HFF-Myc (cell line): ENCODE measurements around the gene MAPK12.
A peak's percentile ranks its signal among the peaks of the same experiment; 100 is the strongest.

Source experiments
- DNase-seq: peaks from one replicate; pipeline ENCODE4 v3.0.0-alpha.2; 2011; ENCODE audit warnings: low read depth; ENCODE audit errors: extremely low read depth
- H3K4me3 ChIP-seq: replicated peaks from 2 replicates; pipeline ENCODE4 v1.5.1; 2011; ENCODE audit warnings: low read depth, mild to moderate bottlenecking, control low read depth, low read length
- CTCF ChIP-seq: IDR thresholded peaks from 2 replicates; pipeline ENCODE4 v1.5.1; 2012; ENCODE audit warnings: mild to moderate bottlenecking, low read depth, low read length, control low read depth; ENCODE audit errors: missing control alignments

The MAPK12 gene

GRCh38 chr22:50270666-50271394 lies 9.3 kb upstream of the MAPK12 start:
- no peak for DNase-seq
- no peak for TF ChIP-seq CTCF
- H3K4me3 ChIP-seq, result peak overlapping the region; percentile 43

- no peak for DNase-seq
- no peak for TF ChIP-seq CTCF
- H3K4me3 ChIP-seq, result peak within 1 kb of the TSS; percentile 43
Observed at GRCh38 chr22:50269970-50270665, 8.6 kb upstream of the MAPK12 start, which contains the start of gene MAPK11. Gene MAPK11, minus strand, starts transcription at chr22:50270380. Its CDS starts 88 bp downstream, at chr22:50270292.

- no peak for TF ChIP-seq CTCF
- DNase-seq, result no peak
- H3K4me3 ChIP-seq, result peak overlapping the region; percentile 25
Observed at GRCh38 chr22:50269573-50269969, 8.1 kb upstream of the MAPK12 start.

- no peak for TF ChIP-seq CTCF
- no peak for DNase-seq
- no peak overlapping the region for H3K4me3 ChIP-seq
Observed at GRCh38 chr22:50268655-50269113, 7.2 kb upstream of the MAPK12 start.

- no peak for DNase-seq
- H3K4me3 ChIP-seq, result peak overlapping the region; percentile 19; the same call in 1 of the 2 replicates
- peak; percentile 10 for TF ChIP-seq CTCF
Observed at GRCh38 chr22:50267591-50268390, 6.3 kb upstream of the MAPK12 start.

GRCh38 chr22:50266994-50267393 lies 5.5 kb upstream of the MAPK12 start:
- H3K4me3 ChIP-seq, result no peak overlapping the region
- no peak for DNase-seq
- no peak for TF ChIP-seq CTCF
